Kidney epithelial cell (primary cell): ENCODE results near the gene CCDC88A. TPM values are rescaled to one million over a fixed set of nuclear protein-coding genes. Genes with fewer than 3 reads are reported as not detected.
"Not testable (repeated sequence)": the region's sequence is repeated elsewhere in the genome, so short reads cannot be mapped to it uniquely, and the experiment has no call there.

ENCODE experiments used
- DNase-seq: peaks from one replicate; pipeline ENCODE4 v3.0.0-alpha.2; 2010; ENCODE audit warnings: low read depth
- H3K27me3 ChIP-seq: 2 replicates; pipeline ENCODE4 v1.6.0; 2011; ENCODE audit warnings: low read length; ENCODE audit not compliant: control insufficient read depth, insufficient read depth
- H3K36me3 ChIP-seq: 2 replicates; pipeline ENCODE4 v1.5.1; 2011; ENCODE audit warnings: low read length; ENCODE audit not compliant: control insufficient read depth, insufficient read depth
- H3K4me3 ChIP-seq: 2 replicates; pipeline ENCODE4 v1.5.1; 2011; ENCODE audit warnings: low read depth, mild to moderate bottlenecking, control low read depth, low read length
- CTCF ChIP-seq: IDR thresholded peaks from 2 replicates; pipeline ENCODE4 v1.5.1; 2011; ENCODE audit warnings: mild to moderate bottlenecking, moderate library complexity, low read length, control low read depth, inconsistent platforms; ENCODE audit not compliant: insufficient read depth, poor library complexity, severe bottlenecking
- total RNA-seq: library from RNA; depleted of rRNA; stranded (reverse); fragments of >200 nt; gene quantifications from 2 replicates; pipeline ENCODE4 v1.2.3, GENCODE V29; 2015

The CCDC88A gene
- total RNA-seq, 1 donor from 2014 or later = 18.8 TPM

GRCh38 chr2:55361465-55362189 is 58.0 kb downstream of the CCDC88A start:
- no peaks in the 10 kb centered on the region for H3K36me3 ChIP-seq
- TF ChIP-seq CTCF = no peak
- no peak for DNase-seq
- H3K27me3 ChIP-seq = no peaks in the 10 kb centered on the region
- no peak overlapping the region for H3K4me3 ChIP-seq

GRCh38 chr2:55358451-55358850 is 61.2 kb downstream of the CCDC88A start:
- H3K4me3 ChIP-seq = no peak overlapping the region
- DNase-seq = no peak
- no peaks in the 10 kb centered on the region for H3K36me3 ChIP-seq
- no peak for TF ChIP-seq CTCF
- H3K27me3 ChIP-seq = no peaks in the 10 kb centered on the region

GRCh38 chr2:55357927-55358326 is 61.7 kb downstream of the CCDC88A start:
- no peak for DNase-seq
- Histone ChIP-seq H3K4me3 (no peak overlapping the region), H3K36me3 (no peaks in the 10 kb centered on the region), H3K27me3 (no peaks in the 10 kb centered on the region)
- TF ChIP-seq CTCF = no peak

GRCh38 chr2:55357164-55357563 is 62.5 kb downstream of the CCDC88A start:
- TF ChIP-seq CTCF = no peak
- Histone ChIP-seq H3K27me3 (no peaks in the 10 kb centered on the region), H3K36me3 (no peaks in the 10 kb centered on the region), H3K4me3 (no peak overlapping the region)
- no peak for DNase-seq

GRCh38 chr2:55356136-55356535 is 63.5 kb downstream of the CCDC88A start:
- H3K36me3 ChIP-seq = not testable (repeated sequence)

GRCh38 chr2:55355451-55355850 is 64.2 kb downstream of the CCDC88A start:
- no peak for DNase-seq
- no peak for TF ChIP-seq CTCF
- Histone ChIP-seq H3K4me3 (no peak overlapping the region), H3K27me3 (no peaks in the 10 kb centered on the region), H3K36me3 (no peaks in the 10 kb centered on the region)

More at GRCh38 chr2:55356136-55356535, 63.5 kb downstream of the CCDC88A start:
- DNase-seq, H3K4me3 ChIP-seq, H3K27me3 ChIP-seq: not testable (repeated sequence)
